H1 (cell line): ENCODE data around the gene ATPAF1. TPM values are rescaled to one million over a fixed set of nuclear protein-coding genes. Genes with fewer than 3 reads are reported as not detected.
A peak's percentile ranks its signal among the peaks of the same experiment; 100 is the strongest.

Source experiments
- CTCF ChIA-PET: fragments of 300-600 bp; sonication (Branson Sonifier 250); formaldehyde crosslinking; loops from one replicate; lab custom pipeline; 2021; ENCODE audit not compliant: partially characterized antibody; lab: Charles Lee
- POLR2A ChIA-PET: fragments of 300-600 bp; sonication (Branson Sonifier 250); formaldehyde crosslinking; loops from one replicate; lab custom pipeline; 2021; ENCODE audit warnings: inconsistent platforms; ENCODE audit not compliant: partially characterized antibody; lab: Charles Lee
- DNase-seq, 2 experiments: peaks; one replicate each; pipeline versions ENCODE4 v3.0.0 to v3.0.0-alpha.2; 2010 to 2022; ENCODE audit warnings: low spot score in 2 of 2, low read depth in 1 of 2, mixed read lengths in 1 of 2
- FAIRE-seq: peaks from 2 replicates; lab custom pipeline; 2011; peaks lifted over from hg19 to GRCh38; lab: Jason Lieb, UNC
- H2AFZ ChIP-seq: 2 replicates; pipeline ENCODE4 v1.8.1; 2012; ENCODE audit warnings: low read length, inconsistent platforms
- H2AK5ac ChIP-seq: 2 replicates; pipeline ENCODE4 v1.6.1; 2013; ENCODE audit warnings: low read depth, low read length
- H2BK120ac ChIP-seq: replicated peaks from 2 replicates; pipeline ENCODE3; 2013; ENCODE audit warnings: low read depth, low read length, inconsistent platforms
- H2BK12ac ChIP-seq: 2 replicates; pipeline ENCODE4 v1.6.1; 2013; ENCODE audit warnings: low read depth, low read length
- H2BK15ac ChIP-seq: 2 replicates; pipeline ENCODE4 v1.6.1; 2013; ENCODE audit warnings: low read length
- H2BK20ac ChIP-seq: 2 replicates; pipeline ENCODE4 v1.6.1; 2013; ENCODE audit warnings: low read length
- H2BK5ac ChIP-seq: 2 replicates; pipeline ENCODE4 v1.6.1; 2013; ENCODE audit warnings: low read depth, low read length
- H3K14ac ChIP-seq: 2 replicates; pipeline ENCODE4 v1.6.1; 2013; ENCODE audit warnings: inconsistent platforms; ENCODE audit not compliant: insufficient read length
- H3K18ac ChIP-seq: 2 replicates; pipeline ENCODE4 v1.6.1; 2013; ENCODE audit warnings: low read length; ENCODE audit errors: extremely low read depth
- H3K23ac ChIP-seq: 2 replicates; pipeline ENCODE4 v1.6.1; 2013; ENCODE audit warnings: inconsistent platforms; ENCODE audit not compliant: insufficient read length
- H3K23me2 ChIP-seq: 2 replicates; pipeline ENCODE4 v1.6.1; 2013; ENCODE audit warnings: low read depth, low read length
- H3K27ac ChIP-seq: 2 replicates; pipeline ENCODE4 v1.6.1; 2011; ENCODE audit warnings: low read depth, low read length, inconsistent platforms
- H3K27me3 ChIP-seq, 4 experiments: replicated peaks in 1 of 4; 1 replicate in 1 of 4; 2 replicates in 3 of 4; pipeline versions ENCODE4 v1.6.1 to v1.8.1; 2011 to 2013; ENCODE audit warnings: low read length in 3 of 4, mild to moderate bottlenecking in 3 of 4, inconsistent platforms in 2 of 4, mixed read lengths in 2 of 4, moderate library complexity in 1 of 4; ENCODE audit not compliant: control insufficient read depth in 3 of 4, insufficient read depth in 3 of 4; ENCODE audit errors: extremely low read depth in 1 of 4
- H3K36me3 ChIP-seq, 4 experiments: 2 replicates each; pipeline versions ENCODE4 v1.6.1 to v1.8.1; 2011 to 2013; ENCODE audit warnings: mild to moderate bottlenecking in 4 of 4, low read length in 3 of 4, moderate library complexity in 2 of 4, control low read depth in 1 of 4, inconsistent platforms in 1 of 4; ENCODE audit not compliant: insufficient read depth in 4 of 4, control insufficient read depth in 2 of 4
- H3K4ac ChIP-seq: replicated peaks from 2 replicates; pipeline ENCODE3; 2013; ENCODE audit warnings: low read length, low read depth, mixed read lengths, inconsistent platforms; ENCODE audit not compliant: insufficient read length
- H3K4me1 ChIP-seq, 4 experiments: replicated peaks in 1 of 4; 1 replicate in 1 of 4; 2 replicates in 3 of 4; pipeline versions ENCODE4 v1.6.1 to v1.8.1; 2011 to 2013; ENCODE audit warnings: low read length in 3 of 4, inconsistent platforms in 2 of 4, mixed read lengths in 1 of 4; ENCODE audit not compliant: insufficient read depth in 4 of 4, control insufficient read depth in 3 of 4
- H3K4me2 ChIP-seq, 2 experiments: 2 replicates each; pipeline versions ENCODE4 v1.6.1 to v1.8.1; 2011 to 2013; ENCODE audit warnings: low read depth in 2 of 2, low read length in 2 of 2, control low read depth in 1 of 2, inconsistent platforms in 1 of 2, mild to moderate bottlenecking in 1 of 2; ENCODE audit not compliant: insufficient read depth in 1 of 2
- H3K4me3 ChIP-seq, 4 experiments: fragments of 200-600, 300-600 bp in 1 of 4; sonication (generic), shearing (Covaris generic), sonication (Bioruptor Twin) in 1 of 4; 2 replicates each; pipeline versions ENCODE4 v1.5.1 to v1.8.1; 2011 to 2016; ENCODE audit warnings: low read length in 4 of 4, low read depth in 3 of 4, control low read depth in 2 of 4, inconsistent platforms in 2 of 4, mild to moderate bottlenecking in 2 of 4, mixed read lengths in 1 of 4, moderate library complexity in 1 of 4; ENCODE audit not compliant: insufficient read depth in 2 of 4; ENCODE audit errors: extremely low read depth in 1 of 4
- H3K56ac ChIP-seq: replicated peaks from 2 replicates; pipeline ENCODE3; 2013; ENCODE audit warnings: low read depth, mild to moderate bottlenecking, mixed read lengths, low read length, inconsistent platforms; ENCODE audit not compliant: insufficient read length
- H3K79me1 ChIP-seq: 2 replicates; pipeline ENCODE4 v1.6.1; 2013; ENCODE audit warnings: low read depth, low read length, control low read depth
- H3K79me2 ChIP-seq, 2 experiments: 2 replicates each; pipeline versions ENCODE4 v1.6.1 to v1.8.1; 2012 to 2013; ENCODE audit warnings: low read length in 2 of 2, mild to moderate bottlenecking in 2 of 2, inconsistent platforms in 1 of 2; ENCODE audit not compliant: insufficient read depth in 2 of 2, control insufficient read depth in 1 of 2
- H3K9ac ChIP-seq, 4 experiments: replicated peaks in 1 of 4; 1 replicate in 1 of 4; 2 replicates in 3 of 4; pipeline versions ENCODE4 v1.6.1 to v1.8.1; 2011 to 2013; ENCODE audit warnings: low read depth in 3 of 4, low read length in 3 of 4, control low read depth in 2 of 4, mild to moderate bottlenecking in 2 of 4, moderate library complexity in 2 of 4, inconsistent platforms in 1 of 4; ENCODE audit errors: extremely low read depth in 1 of 4
- H3K9me3 ChIP-seq, 2 experiments: 2 replicates each; pipeline versions ENCODE4 v1.6.1 to v1.8.1; 2012 to 2013; ENCODE audit warnings: mild to moderate bottlenecking in 2 of 2, moderate library complexity in 2 of 2, control low read depth in 1 of 2, inconsistent platforms in 1 of 2, low read depth in 1 of 2, low read length in 1 of 2, mixed read lengths in 1 of 2; ENCODE audit not compliant: insufficient read depth in 2 of 2
- H4K20me1 ChIP-seq, 2 experiments: replicated peaks in 1 of 2; 2 replicates each; pipeline versions ENCODE3 to v1.8.1; 2011 to 2013; ENCODE audit warnings: inconsistent platforms in 2 of 2, low read length in 2 of 2, mild to moderate bottlenecking in 1 of 2; ENCODE audit not compliant: insufficient read depth in 2 of 2, control insufficient read depth in 1 of 2
- H4K5ac ChIP-seq: 2 replicates; pipeline ENCODE4 v1.6.1; 2013; ENCODE audit warnings: low read length, low read depth, mixed read lengths, inconsistent platforms; ENCODE audit not compliant: insufficient read length
- H4K8ac ChIP-seq: 2 replicates; pipeline ENCODE4 v1.8.0; 2013; ENCODE audit warnings: mild to moderate bottlenecking, moderate library complexity, low read length, inconsistent platforms; ENCODE audit not compliant: insufficient read depth; ENCODE audit errors: extremely low read depth
- H4K91ac ChIP-seq: replicated peaks from 2 replicates; pipeline ENCODE3; 2013; ENCODE audit warnings: low read length, mixed read lengths, inconsistent platforms; ENCODE audit not compliant: insufficient read length
- BCL11A ChIP-seq, 2 experiments: IDR thresholded peaks; one replicate each; pipeline ENCODE4 v1.6.1; 2011; ENCODE audit warnings: low read depth in 2 of 2, low read length in 2 of 2, mild to moderate bottlenecking in 2 of 2
- CHD1 ChIP-seq: IDR thresholded peaks from 2 replicates; pipeline ENCODE4 v1.6.1; 2012; ENCODE audit warnings: low read depth, low read length, improper control_type of control experiment
- HDAC2 ChIP-seq, 2 experiments: fragments of 300-600 bp in 1 of 2; sonication (generic) in 1 of 2; IDR thresholded peaks; 2 replicates each; pipeline ENCODE4 v1.6.1; 2011 to 2012; ENCODE audit warnings: low read depth in 2 of 2, low read length in 2 of 2, mild to moderate bottlenecking in 2 of 2, moderate library complexity in 2 of 2, borderline replicate concordance in 1 of 2, inconsistent platforms in 1 of 2
- RAD21 ChIP-seq, 2 experiments: IDR thresholded peaks in 1 of 2; conservative IDR thresholded peaks in 1 of 2; 2 replicates each; pipeline ENCODE4 v1.6.1; 2011; ENCODE audit warnings: low read depth in 2 of 2, low read length in 2 of 2, improper control_type of control experiment in 1 of 2, inconsistent platforms in 1 of 2, mild to moderate bottlenecking in 1 of 2, moderate library complexity in 1 of 2
- SP1 ChIP-seq: IDR thresholded peaks from 2 replicates; pipeline ENCODE4 v1.6.1; 2011; ENCODE audit warnings: low read depth, low read length
- SP4 ChIP-seq: IDR thresholded peaks from 2 replicates; pipeline ENCODE4 v1.6.1; 2012; ENCODE audit warnings: low read length, inconsistent platforms
- SUZ12 ChIP-seq: fragments of 200-600 bp; sonication (generic); IDR thresholded peaks from 2 replicates; pipeline ENCODE4 v1.6.1; 2012; ENCODE audit warnings: mild to moderate bottlenecking, inconsistent platforms, low read length, moderate library complexity, mixed read lengths
- WGBS, 2 experiments: shearing (Covaris generic) in 1 of 2; methylation state at CpG; one replicate each; pipeline versions ENCODE4 v1.1.6 to v1.1.7; 2013 to 2015; ENCODE audit warnings: low lambda C conversion rate in 2 of 2, mixed read lengths in 2 of 2, inconsistent platforms in 1 of 2, low coverage in 1 of 2, missing lambda C conversion rate in 1 of 2; ENCODE audit not compliant: insufficient replicate concordance in 2 of 2, insufficient coverage in 1 of 2, insufficient read length in 1 of 2; ENCODE audit errors: extremely low coverage in 1 of 2, missing lambda C conversion rate in 1 of 2; 5-methylcytosine and 5-hydroxymethylcytosine counted together
- polyA plus RNA-seq, 7 experiments: library from polyadenylated mRNA; depleted of rRNA in 3 of 7; stranded (reverse) in 5 of 7; unstranded in 2 of 7; fragments of >200 nt in 5 of 7; fragments of 200-250 nt in 2 of 7; gene quantifications; 1 replicate in 5 of 7; 2 replicates in 1 of 7; 4 replicates in 1 of 7; pipeline versions ENCODE4 v1.2.1 to v1.2.3, GENCODE V29; 2011 to 2013; ENCODE audit warnings: missing spikeins in 2 of 7, mixed read lengths in 2 of 7
- total RNA-seq: library from RNA; stranded (reverse); fragmentation: NEBNext Ultra II Directional; extraction: Animal tissue kit (Norgen Biotek cat#: 25700); gene quantifications from 2 replicates; pipeline ENCODE4 v1.2.1, GENCODE V29; 2021
- TF ChIP-seq, protein P1 (sequence below), 3 experiments: IDR thresholded peaks; 1 replicate in 2 of 3; 2 replicates in 1 of 3; pipeline versions ENCODE4 v1.5.1 to v1.6.1; 2011; ENCODE audit warnings: low read length in 3 of 3, mild to moderate bottlenecking in 3 of 3, inconsistent platforms in 2 of 3, low read depth in 1 of 3, moderate library complexity in 1 of 3; ENCODE audit not compliant: insufficient read depth in 1 of 3; ENCODE audit errors: control extremely low read depth in 1 of 3

The ATPAF1 gene
- total and polyA plus RNA-seq, 2 of the 8 experiments (the other 6 are each of a cell fraction or from before 2014, with no cell fraction given) = 46.7 to 55.9 TPM

- Histone ChIP-seq H4K91ac (no peak overlapping the region), H3K79me2 (no peaks in the 10 kb centered on the region), H2BK5ac (no peak overlapping the region), H3K14ac (no peak overlapping the region), H3K79me1 (no peaks in the 10 kb centered on the region), H3K4ac (no peak overlapping the region), H3K4me3 (no peak overlapping the region), H3K27me3 (peaks cover 0 to 6% (median 5%) of the 10 kb centered on the region in 4 experiments; a peak in 5 of 7 replicates), H3K4me2 (no peak overlapping the region), H3K18ac (no peak overlapping the region), H3K23ac (no peak overlapping the region), H3K23me2 (0 out of 2 replicates have a peak, but pooled peaks cover 2% of the 10 kb centered on the region), H3K56ac (no peak overlapping the region), H2BK120ac (no peak overlapping the region), H4K5ac (no peak overlapping the region), H2BK15ac (no peak overlapping the region), H2AK5ac (no peak overlapping the region), H3K27ac (no peak overlapping the region), H4K8ac (no peak overlapping the region), H3K36me3 (no peaks in the 10 kb centered on the region), H4K20me1 (no peaks in the 10 kb centered on the region), H3K4me1 (no peaks in the 10 kb centered on the region; a peak in 3 of 7 replicates), H3K9ac (no peak overlapping the region), H2BK12ac (no peak overlapping the region), H2BK20ac (no peak overlapping the region), H2AFZ (0 out of 2 replicates have a peak overlapping the region, but pooled peaks have one; percentile 9), H3K9me3 (no peaks in the 10 kb centered on the region)
- ChIA-PET CTCF (interaction anchor here (0.7 to 14.2 kb wide), 31 partner anchors 8 to 175 kb away, joined by 3 to 126 read pairs (median 4); partner anchors contain the start of gene MKNK1), POLR2A (interaction anchor here (1.6 to 3.0 kb wide), 3 partner anchors 9 to 46 kb away, joined by 4 to 13 read pairs (median 7); partner anchors contain the start of gene ATPAF1)
- peak in 1 of 2 experiments; percentile 70 for DNase-seq
- 83% methylated on average over 3 of the region's 3 CpGs; no CpG with 5 or more reads in 1 of the 2 experiments for WGBS, 2 experiments
- FAIRE-seq = peak; percentile 32
- TF ChIP-seq, protein P1, sequence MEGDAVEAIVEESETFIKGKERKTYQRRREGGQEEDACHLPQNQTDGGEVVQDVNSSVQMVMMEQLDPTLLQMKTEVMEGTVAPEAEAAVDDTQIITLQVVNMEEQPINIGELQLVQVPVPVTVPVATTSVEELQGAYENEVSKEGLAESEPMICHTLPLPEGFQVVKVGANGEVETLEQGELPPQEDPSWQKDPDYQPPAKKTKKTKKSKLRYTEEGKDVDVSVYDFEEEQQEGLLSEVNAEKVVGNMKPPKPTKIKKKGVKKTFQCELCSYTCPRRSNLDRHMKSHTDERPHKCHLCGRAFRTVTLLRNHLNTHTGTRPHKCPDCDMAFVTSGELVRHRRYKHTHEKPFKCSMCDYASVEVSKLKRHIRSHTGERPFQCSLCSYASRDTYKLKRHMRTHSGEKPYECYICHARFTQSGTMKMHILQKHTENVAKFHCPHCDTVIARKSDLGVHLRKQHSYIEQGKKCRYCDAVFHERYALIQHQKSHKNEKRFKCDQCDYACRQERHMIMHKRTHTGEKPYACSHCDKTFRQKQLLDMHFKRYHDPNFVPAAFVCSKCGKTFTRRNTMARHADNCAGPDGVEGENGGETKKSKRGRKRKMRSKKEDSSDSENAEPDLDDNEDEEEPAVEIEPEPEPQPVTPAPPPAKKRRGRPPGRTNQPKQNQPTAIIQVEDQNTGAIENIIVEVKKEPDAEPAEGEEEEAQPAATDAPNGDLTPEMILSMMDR (IDR thresholded peaks at IDR 0.05; ENCODE audit: control extremely low read depth in 1 of 3, insufficient read depth in 1 of 3, low read depth in 1 of 3, low read length in 3 of 3) = peak; percentile 38 to 76 (median 72)
- TF ChIP-seq SP1 = no peak
- no peak for TF ChIP-seq CHD1
- no peak for TF ChIP-seq BCL11A (IDR thresholded peaks at IDR 0.05; ENCODE audit: low read depth in 2 of 2, low read length in 2 of 2)
- TF ChIP-seq HDAC2 (IDR thresholded peaks at IDR 0.05; ENCODE audit: borderline replicate concordance in 1 of 2, low read depth in 2 of 2, low read length in 2 of 2) = no peak
- TF ChIP-seq SP4 = no peak
- no peak for TF ChIP-seq SUZ12
- peak; percentile 66 to 78 for TF ChIP-seq RAD21 (IDR thresholded peaks at IDR 0.05 in 1 of 2, conservative IDR thresholded peaks at IDR 0.05 in 1 of 2; ENCODE audit: low read depth in 2 of 2, low read length in 2 of 2)
These were observed 45.8 kb downstream of the ATPAF1 start for GRCh38 chr1:46622344-46622743.
